ENCODE measurements around the gene KCND3. TPM values are rescaled to one million over a fixed set of nuclear protein-coding genes. Genes with fewer than 3 reads are reported as not detected.

KCND3 gene
- total RNA-seq, 1 donor from 2014 or later = 5.5 TPM

- Histone ChIP-seq H3K4me1 (peaks cover 8% of the 10 kb centered on the region), H3K27me3 (ENCODE audit: low read depth) (no peaks in the 10 kb centered on the region), H3K27ac (no peak overlapping the region), H3K36me3 (no peaks in the 10 kb centered on the region), H3K9me3 (no peaks in the 10 kb centered on the region), H3K4me3 (no peak overlapping the region)
- intact Hi-C loops (cut with DNase I) = no loop called here
- ATAC-seq = no peak
- no peak for DNase-seq
- no peak for TF ChIP-seq CTCF (IDR thresholded peaks at IDR 0.05)
Observed at GRCh38 chr1:111882559-111882958, 106.9 kb downstream of the KCND3 start.

GRCh38 chr1:111880881-111881837 is 108.3 kb downstream of the KCND3 start:
- Histone ChIP-seq H3K4me1 (peaks cover 8% of the 10 kb centered on the region), H3K4me3 (no peak overlapping the region), H3K9me3 (no peaks in the 10 kb centered on the region), H3K27me3 (ENCODE audit: low read depth) (no peaks in the 10 kb centered on the region), H3K27ac (no peak overlapping the region), H3K36me3 (no peaks in the 10 kb centered on the region)
- DNase-seq (no peak), ATAC-seq (peak in 1 of 2 donors; percentile 14)
- intact Hi-C loops (cut with DNase I) = no loop called here
- TF ChIP-seq CTCF (IDR thresholded peaks at IDR 0.05) = no peak

- DNase-seq (no peak), ATAC-seq (no peak)
- intact Hi-C loops (cut with DNase I) = no loop called here
- TF ChIP-seq CTCF (IDR thresholded peaks at IDR 0.05) = no peak
- H3K27me3 ChIP-seq (ENCODE audit: low read depth) = no peaks in the 10 kb centered on the region
- H3K36me3 ChIP-seq = no peaks in the 10 kb centered on the region
- no peak overlapping the region for H3K4me3 ChIP-seq
- peaks cover 8% of the 10 kb centered on the region for H3K4me1 ChIP-seq
- no peak overlapping the region for H3K27ac ChIP-seq
- no peaks in the 10 kb centered on the region for H3K9me3 ChIP-seq
Observed at GRCh38 chr1:111879081-111879480, 110.4 kb downstream of the KCND3 start.

GRCh38 chr1:111878649-111879048 is 110.8 kb downstream of the KCND3 start:
- DNase-seq (no peak), ATAC-seq (no peak)
- Histone ChIP-seq H3K9me3 (no peaks in the 10 kb centered on the region), H3K36me3 (no peaks in the 10 kb centered on the region), H3K4me1 (peaks cover 8% of the 10 kb centered on the region), H3K27ac (no peak overlapping the region), H3K4me3 (no peak overlapping the region), H3K27me3 (ENCODE audit: low read depth) (no peaks in the 10 kb centered on the region)
- intact Hi-C loops (cut with DNase I) = no loop called here
- no peak for TF ChIP-seq CTCF (IDR thresholded peaks at IDR 0.05)

GRCh38 chr1:111878091-111878490 is 111.4 kb downstream of the KCND3 start:
- no peak for TF ChIP-seq CTCF (IDR thresholded peaks at IDR 0.05)
- H3K4me1 ChIP-seq = peaks cover 8% of the 10 kb centered on the region
- no peak overlapping the region for H3K4me3 ChIP-seq
- no peaks in the 10 kb centered on the region for H3K36me3 ChIP-seq
- no peak overlapping the region for H3K27ac ChIP-seq
- no peak for ATAC-seq
- no peaks in the 10 kb centered on the region for H3K9me3 ChIP-seq
- no peak for DNase-seq
- intact Hi-C loops (cut with DNase I) = no loop called here
- H3K27me3 ChIP-seq (ENCODE audit: low read depth) = no peaks in the 10 kb centered on the region
